Caco-2 (cell line): ENCODE measurements around the gene CDC73. TPM values are rescaled to one million over a fixed set of nuclear protein-coding genes. Genes with fewer than 3 reads are reported as not detected.
A peak's percentile ranks its signal among the peaks of the same experiment; 100 is the strongest.

Source experiments
- BruUV-seq: library from RNA; stranded (reverse); fragments of 400-500 nt; replicated peaks from 2 replicates; lab custom pipeline; 2021; lab: Mats Ljungman, UMichigan
- CTCF ChIA-PET: fragments of 300-600 bp; sonication (Branson Sonifier 250); formaldehyde crosslinking; loops from one replicate; lab custom pipeline; 2022; ENCODE audit warnings: antibody characterized with exemption; lab: Charles Lee
- POLR2A ChIA-PET: fragments of 300-600 bp; sonication (Branson Sonifier 250); formaldehyde crosslinking; loops from one replicate; lab custom pipeline; 2022; ENCODE audit warnings: antibody characterized with exemption; lab: Charles Lee
- DNase-seq, 2 experiments: peaks; one replicate each; pipeline versions ENCODE4 v3.0.0 to v3.0.0-alpha.2; 2020 to 2022
- H3K27me3 ChIP-seq: replicated peaks from 2 replicates; pipeline ENCODE4 v1.6.0; 2011; ENCODE audit warnings: low read length; ENCODE audit not compliant: control insufficient read depth, insufficient read depth
- H3K36me3 ChIP-seq: 2 replicates; pipeline ENCODE4 v1.5.1; 2011; ENCODE audit warnings: low read length; ENCODE audit not compliant: control insufficient read depth, insufficient read depth
- H3K4me1 ChIP-seq: fragments of 250-450 bp; sonication (Bioruptor Pico); 2 replicates; pipeline ENCODE4 v1.5.1; 2020; ENCODE audit warnings: mild to moderate bottlenecking
- H3K4me3 ChIP-seq: 2 replicates; pipeline ENCODE4 v1.5.1; 2011; ENCODE audit warnings: low read depth, mild to moderate bottlenecking, control low read depth, low read length
- H3K9me3 ChIP-seq: fragments of 250-450 bp; sonication (Bioruptor Pico); 2 replicates; pipeline ENCODE4 v1.5.1; 2020; ENCODE audit warnings: mild to moderate bottlenecking, moderate library complexity
- H3K27ac Mint-ChIP-seq: one replicate; pipeline ENCODE4 v1.8.0; 2022; ENCODE audit warnings: mixed read lengths; ENCODE audit not compliant: unreplicated experiment
- H3K27me3 Mint-ChIP-seq: one replicate; pipeline ENCODE4 v1.8.0; 2022; ENCODE audit warnings: mixed read lengths; ENCODE audit not compliant: insufficient read depth, unreplicated experiment
- H3K36me3 Mint-ChIP-seq: one replicate; pipeline ENCODE4 v1.8.0; 2022; ENCODE audit warnings: mild to moderate bottlenecking, mixed read lengths; ENCODE audit not compliant: insufficient read depth, unreplicated experiment
- H3K4me1 Mint-ChIP-seq: one replicate; pipeline ENCODE4 v1.8.0; 2022; ENCODE audit warnings: low read depth, mixed read lengths; ENCODE audit not compliant: unreplicated experiment
- H3K4me3 Mint-ChIP-seq: one replicate; pipeline ENCODE4 v1.8.0; 2022; ENCODE audit warnings: mild to moderate bottlenecking, moderate library complexity, mixed read lengths; ENCODE audit not compliant: unreplicated experiment
- H3K9me3 Mint-ChIP-seq: one replicate; pipeline ENCODE4 v1.8.0; 2022; ENCODE audit warnings: mixed read lengths; ENCODE audit not compliant: unreplicated experiment
- CTCF ChIP-seq, 2 experiments: fragments of 200-600 bp in 1 of 2; IDR thresholded peaks; 1 replicate in 1 of 2; 2 replicates in 1 of 2; pipeline versions ENCODE4 v1.5.1 to v1.8.0; 2011 to 2022; ENCODE audit warnings: antibody characterized with exemption in 1 of 2, control low read depth in 1 of 2, inconsistent platforms in 1 of 2, low read depth in 1 of 2, low read length in 1 of 2, mild to moderate bottlenecking in 1 of 2, moderate library complexity in 1 of 2; ENCODE audit not compliant: insufficient read depth in 1 of 2, severe bottlenecking in 1 of 2, unreplicated experiment in 1 of 2
- intact Hi-C: fragments of 100-400 bp; cut with micrococcal nuclease; formaldehyde crosslinking; loops from one replicate; pipeline ENCODE4 v1.10.0; 2022; ENCODE audit not compliant: unreplicated experiment
- total RNA-seq: library from RNA; stranded (reverse); gene quantifications from 2 replicates; pipeline ENCODE4 v1.2.3, GENCODE V29; 2022

The CDC73 gene
- total RNA-seq, 1 experiment from 2014 or later = 48.9 TPM

GRCh38 chr1:193087893-193088292 lies 33.9 kb upstream of the CDC73 start:
- no peak overlapping the region for H3K27ac Mint-ChIP-seq
- H3K4me3 Mint-ChIP-seq = no peak overlapping the region
- intact Hi-C loops = no loop called here
- DNase-seq = no peak
- Histone ChIP-seq H3K9me3 (no peaks in the 10 kb centered on the region), H3K27me3 (no peaks in the 10 kb centered on the region), H3K36me3 (no peaks in the 10 kb centered on the region), H3K4me3 (no peak overlapping the region), H3K4me1 (no peaks in the 10 kb centered on the region)
- H3K36me3 Mint-ChIP-seq = peaks cover 22% of the 10 kb centered on the region
- CTCF ChIA-PET = no interaction called here
- BruUV-seq = no TSS peak
- no peaks in the 10 kb centered on the region for H3K9me3 Mint-ChIP-seq
- H3K27me3 Mint-ChIP-seq = no peaks in the 10 kb centered on the region
- no peak for TF ChIP-seq CTCF (IDR thresholded peaks at IDR 0.05; ENCODE audit: insufficient read depth in 1 of 2, low read depth in 1 of 2, low read length in 1 of 2, severe bottlenecking in 1 of 2, unreplicated experiment in 1 of 2)
- no peaks in the 10 kb centered on the region for H3K4me1 Mint-ChIP-seq
- POLR2A ChIA-PET = no interaction called here

- no peak overlapping the region for H3K27ac Mint-ChIP-seq
- no peaks in the 10 kb centered on the region for H3K4me1 ChIP-seq
- H3K4me1 Mint-ChIP-seq = no peaks in the 10 kb centered on the region
- POLR2A ChIA-PET = no interaction called here
- BruUV-seq = TSS peak; percentile 7
- peaks cover 12% of the 10 kb centered on the region for H3K36me3 Mint-ChIP-seq
- H3K9me3 Mint-ChIP-seq = no peaks in the 10 kb centered on the region
- no peaks in the 10 kb centered on the region for H3K36me3 ChIP-seq
- no peak overlapping the region for H3K4me3 ChIP-seq
- H3K4me3 Mint-ChIP-seq = no peak overlapping the region
- CTCF ChIA-PET = no interaction called here
- no peaks in the 10 kb centered on the region for H3K27me3 Mint-ChIP-seq
- H3K9me3 ChIP-seq = no peaks in the 10 kb centered on the region
- intact Hi-C loops = no loop called here
- DNase-seq = no peak
- TF ChIP-seq CTCF (IDR thresholded peaks at IDR 0.05; ENCODE audit: insufficient read depth in 1 of 2, low read depth in 1 of 2, low read length in 1 of 2, severe bottlenecking in 1 of 2, unreplicated experiment in 1 of 2) = no peak
- no peaks in the 10 kb centered on the region for H3K27me3 ChIP-seq
Observed at GRCh38 chr1:193090865-193091264, 31.0 kb upstream of the CDC73 start.

GRCh38 chr1:193094112-193094511 lies 27.7 kb upstream of the CDC73 start:
- Histone ChIP-seq H3K36me3 (no peaks in the 10 kb centered on the region), H3K4me1 (no peaks in the 10 kb centered on the region), H3K4me3 (no peak overlapping the region), H3K9me3 (no peaks in the 10 kb centered on the region), H3K27me3 (no peaks in the 10 kb centered on the region)
- Mint-ChIP-seq H3K4me3 (no peak overlapping the region), H3K4me1 (no peaks in the 10 kb centered on the region), H3K36me3 (peaks cover 6% of the 10 kb centered on the region), H3K27me3 (no peaks in the 10 kb centered on the region), H3K9me3 (no peaks in the 10 kb centered on the region), H3K27ac (no peak overlapping the region)
- POLR2A ChIA-PET = interaction anchor here (0.6 kb wide), 1 partner anchor 9 kb away, joined by 4 read pairs; no protein-coding TSS in a partner anchor
- intact Hi-C loops = no loop called here
- TF ChIP-seq CTCF (IDR thresholded peaks at IDR 0.05; ENCODE audit: insufficient read depth in 1 of 2, low read depth in 1 of 2, low read length in 1 of 2, severe bottlenecking in 1 of 2, unreplicated experiment in 1 of 2) = no peak
- no TSS peak for BruUV-seq
- CTCF ChIA-PET = no interaction called here
- no peak for DNase-seq
